Activated naive CD8-positive, alpha-beta T cell treated with anti-CD3 and anti-CD28 coated beads, Interleukin-2, amount 10 ng/mL, durations not matched to agents 7 days and 5 days (primary cell): ENCODE results near the gene WNT5B. TPM values are rescaled to one million over a fixed set of nuclear protein-coding genes. Genes with fewer than 3 reads are reported as not detected.

Experiments
- ATAC-seq: fragments of 150-1000 bp; cut with Tn5 transposase; one replicate; pipeline ENCODE4 v1.10.0; 2021; ENCODE audit warnings: low read depth, moderate library complexity
- POLR2A ChIA-PET: fragments of 350-600 bp; sonication (Branson Sonifier 250); formaldehyde crosslinking; loops from one replicate; lab custom pipeline; 2021; ENCODE audit warnings: antibody characterized with exemption; lab: Charles Lee
- DNase-seq: peaks from one replicate; pipeline ENCODE4 v3.0.0; 2021
- H3K27ac Mint-ChIP-seq: one replicate; pipeline ENCODE4 v1.8.0; 2022; ENCODE audit warnings: mild to moderate bottlenecking, mixed read lengths
- H3K27me3 Mint-ChIP-seq: one replicate; pipeline ENCODE4 v1.8.0; 2022; ENCODE audit warnings: mild to moderate bottlenecking, moderate library complexity, mixed read lengths
- H3K36me3 Mint-ChIP-seq: one replicate; pipeline ENCODE4 v1.8.0; 2021; ENCODE audit warnings: mild to moderate bottlenecking, mixed read lengths
- H3K4me1 Mint-ChIP-seq: one replicate; pipeline ENCODE4 v1.8.0; 2021; ENCODE audit warnings: mixed read lengths
- H3K4me3 Mint-ChIP-seq: one replicate; pipeline ENCODE4 v1.8.0; 2022; ENCODE audit warnings: mild to moderate bottlenecking, moderate library complexity, mixed read lengths
- H3K9me3 Mint-ChIP-seq: one replicate; pipeline ENCODE4 v1.8.0; 2021; ENCODE audit warnings: mixed read lengths
- total RNA-seq, 2 experiments: library from RNA; stranded (reverse); gene quantifications; one replicate each; pipeline ENCODE4 v1.2.3, GENCODE V29; 2021

The WNT5B gene
- total RNA-seq, 2 experiments from 2014 or later = not detected

DNA sequence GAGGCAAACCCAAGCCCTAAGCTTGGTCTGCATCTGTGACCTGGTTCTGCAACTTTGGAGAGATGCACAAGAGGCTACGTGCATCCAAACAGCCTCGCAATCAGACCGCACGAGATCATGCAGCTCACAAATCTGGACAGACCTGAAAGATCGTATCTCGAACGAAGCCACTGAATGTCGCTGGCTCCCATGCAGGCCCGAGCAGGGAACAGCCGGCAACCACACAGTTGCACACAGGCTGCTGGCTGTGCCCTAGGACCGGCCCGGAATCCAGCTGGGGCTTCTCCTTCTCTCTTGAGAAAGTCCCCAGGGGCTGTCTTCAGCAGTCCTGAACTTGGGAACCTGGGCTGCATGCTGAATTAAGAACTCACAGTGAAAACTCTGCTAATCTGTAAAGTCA lies 27.9 kb downstream of the WNT5B start:
- no peak overlapping the region for H3K4me3 Mint-ChIP-seq
- no peaks in the 10 kb centered on the region for H3K36me3 Mint-ChIP-seq
- POLR2A ChIA-PET = interaction anchor here (1.5 kb wide), 1 partner anchor 34 kb away, joined by 3 read pairs; the partner anchor contains the start of gene ADIPOR2
- ATAC-seq (no peak), DNase-seq (no peak)
- peaks cover 8% of the 10 kb centered on the region for H3K27me3 Mint-ChIP-seq
- no peaks in the 10 kb centered on the region for H3K9me3 Mint-ChIP-seq
- H3K4me1 Mint-ChIP-seq = peaks cover 3% of the 10 kb centered on the region
- H3K27ac Mint-ChIP-seq = no peak overlapping the region

DNA sequence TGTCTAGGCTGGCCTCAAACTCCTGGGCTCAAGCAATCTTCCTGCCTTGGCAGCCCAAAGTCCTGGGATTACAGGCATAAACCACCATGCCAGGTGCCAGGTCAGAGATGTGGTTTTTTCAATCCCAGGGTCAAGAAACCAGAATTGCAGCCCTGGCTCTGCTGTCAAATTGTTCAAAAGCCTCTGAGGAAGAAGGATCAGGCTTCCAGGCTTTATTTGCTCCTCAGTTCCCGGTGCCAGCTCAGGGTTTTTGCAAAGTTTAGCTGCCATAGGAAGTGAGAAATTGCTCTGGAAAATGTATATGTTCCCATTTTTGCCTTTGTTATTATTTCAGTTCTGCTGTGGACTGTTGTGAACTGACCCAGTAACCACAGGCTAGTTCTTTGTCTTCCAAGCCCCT lies 28.7 kb downstream of the WNT5B start:
- Mint-ChIP-seq H3K27ac (no peak overlapping the region), H3K9me3 (no peaks in the 10 kb centered on the region), H3K4me1 (peaks cover 3% of the 10 kb centered on the region), H3K27me3 (peaks cover 4% of the 10 kb centered on the region), H3K36me3 (no peaks in the 10 kb centered on the region), H3K4me3 (no peak overlapping the region)
- DNase-seq (no peak), ATAC-seq (no peak)
- POLR2A ChIA-PET = no interaction called here

DNA sequence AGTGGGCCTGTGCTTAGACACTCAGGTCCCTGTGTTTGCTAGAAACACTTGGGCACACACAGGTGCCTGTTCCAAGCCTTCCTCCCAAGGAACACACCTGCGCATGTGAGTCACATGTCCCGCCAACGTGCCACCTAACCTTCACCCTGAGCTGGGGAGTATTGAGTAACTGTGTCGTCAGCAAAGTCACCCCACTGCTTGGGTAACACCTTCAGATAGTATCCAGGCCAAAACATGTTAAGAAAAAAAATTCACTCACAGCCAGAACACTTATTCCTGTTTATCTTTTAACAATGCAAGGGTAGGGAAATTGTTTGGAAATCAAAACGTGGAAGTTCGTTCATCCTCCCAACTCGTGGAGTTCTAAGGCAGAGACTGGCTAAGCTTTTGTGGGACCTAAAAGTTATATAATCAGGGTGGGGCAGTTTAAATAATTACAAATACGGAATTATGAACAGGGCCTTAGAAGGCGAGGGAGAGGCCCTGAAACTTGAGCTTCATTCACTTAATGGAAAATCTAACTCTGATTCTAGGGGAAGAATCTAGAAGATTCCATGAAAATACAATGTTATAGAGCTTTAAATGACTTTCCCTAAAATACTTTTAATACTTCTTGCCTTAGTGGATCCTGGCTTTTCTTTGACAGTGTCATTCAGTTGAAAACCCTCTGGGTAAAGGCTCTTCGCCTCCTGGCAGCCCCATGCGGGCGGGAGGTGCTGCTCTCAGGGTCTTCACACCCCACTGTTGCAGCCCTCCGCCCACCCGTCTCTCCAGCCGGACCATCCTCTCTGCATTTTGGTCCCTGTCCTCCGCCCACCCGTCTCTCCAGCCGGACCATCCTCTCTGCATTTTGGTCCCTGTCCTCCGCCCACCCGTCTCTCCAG lies 31.5 kb downstream of the WNT5B start:
- H3K27ac Mint-ChIP-seq = peak overlapping the region; percentile 23
- H3K36me3 Mint-ChIP-seq = peaks cover 3% of the 10 kb centered on the region
- H3K4me1 Mint-ChIP-seq = peaks cover 16% of the 10 kb centered on the region
- POLR2A ChIA-PET = interaction anchor here (1.0 kb wide), 1 partner anchor 27 kb away, joined by 4 read pairs; no protein-coding TSS in a partner anchor
- DNase-seq = peak; percentile 38
- H3K9me3 Mint-ChIP-seq = peaks cover 3% of the 10 kb centered on the region
- no peak overlapping the region for H3K4me3 Mint-ChIP-seq
- no peaks in the 10 kb centered on the region for H3K27me3 Mint-ChIP-seq
- ATAC-seq = no peak

DNA sequence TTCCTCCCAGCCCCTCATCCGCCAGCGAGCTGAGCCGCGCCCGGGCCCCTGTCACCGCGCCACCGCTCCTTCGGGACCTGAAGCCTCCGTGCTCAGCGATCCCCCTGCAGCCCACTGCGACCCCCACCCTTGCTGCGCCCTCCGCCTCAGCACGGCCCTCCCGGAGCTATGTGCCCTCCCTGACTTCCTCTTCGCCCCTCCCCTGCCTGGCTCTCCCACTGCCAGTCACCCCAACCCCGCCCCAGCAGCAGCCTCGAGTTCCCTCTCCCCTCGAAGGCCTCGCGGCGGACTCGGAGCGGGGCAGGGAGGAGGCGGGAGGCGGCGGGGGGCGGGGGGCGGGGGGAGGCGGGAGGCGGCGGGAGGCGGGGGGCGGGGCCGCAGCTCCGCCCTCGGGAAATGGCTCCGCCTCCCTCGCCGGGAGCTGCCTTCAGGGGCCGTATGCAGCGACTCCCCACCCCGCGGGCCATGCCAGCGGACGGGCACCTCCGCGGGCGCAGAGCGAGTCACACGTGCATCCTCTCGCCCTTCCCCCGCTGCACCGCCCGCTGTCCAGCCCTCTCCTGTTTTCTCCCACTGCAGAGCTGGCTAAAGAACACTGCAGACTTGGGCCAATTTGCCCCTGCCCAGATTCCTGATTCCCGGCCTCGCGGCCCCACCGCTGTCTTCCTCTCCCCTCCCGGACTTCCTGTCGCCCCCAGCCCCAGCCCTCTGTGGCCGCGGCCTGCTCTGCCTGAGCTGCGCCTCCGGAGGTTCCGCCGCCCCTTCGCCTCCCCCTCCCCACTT lies 32.7 kb downstream of the WNT5B start:
- POLR2A ChIA-PET = interaction anchor here (0.8 to 1.5 kb wide), 6 partner anchors 27 to 343 kb away, joined by 3 to 9 read pairs (median 6); partner anchors contain the start of genes ADIPOR2 and DCP1B
- Mint-ChIP-seq H3K4me1 (peaks cover 23% of the 10 kb centered on the region), H3K27ac (peak overlapping the region; percentile 87), H3K4me3 (peak overlapping the region; percentile 81), H3K27me3 (no peaks in the 10 kb centered on the region), H3K9me3 (peaks cover 3% of the 10 kb centered on the region), H3K36me3 (peaks cover 3% of the 10 kb centered on the region)
- peak; percentile 91 for DNase-seq
- peak; percentile 92 for ATAC-seq

DNA sequence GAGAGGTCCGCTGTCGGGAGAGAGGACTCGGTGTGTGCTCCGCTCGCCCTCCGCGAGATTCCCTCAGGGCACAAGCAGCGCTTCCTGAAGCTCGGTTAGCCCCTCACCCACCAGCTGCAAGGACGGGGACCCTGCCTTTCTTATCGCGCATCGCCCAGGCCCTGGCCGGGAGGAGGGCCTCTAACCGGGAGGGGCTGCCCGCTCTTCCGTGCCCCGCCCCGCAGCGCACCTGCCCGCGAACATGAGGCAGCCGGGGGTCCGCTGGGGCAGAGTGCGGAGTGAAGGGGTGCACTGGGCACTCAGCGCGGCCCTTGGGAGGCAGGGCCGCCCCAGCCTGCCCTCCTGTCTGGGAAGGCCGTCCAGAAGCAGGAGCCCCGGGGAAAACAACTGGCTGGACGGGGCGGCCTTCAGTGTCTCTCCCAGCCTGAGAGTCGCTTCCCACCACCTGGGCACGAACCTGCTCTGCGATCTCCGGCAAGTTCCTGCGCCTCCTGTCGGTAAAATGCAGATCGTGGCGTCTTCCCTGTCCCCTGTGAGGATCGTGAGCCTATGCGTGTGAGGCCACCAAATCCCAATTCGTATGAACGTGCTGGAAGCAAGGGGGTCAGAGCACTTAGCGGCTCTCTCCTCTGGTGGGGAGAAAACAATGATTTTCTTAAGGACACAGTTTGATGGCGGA lies 33.9 kb downstream of the WNT5B start:
- no peaks in the 10 kb centered on the region for H3K27me3 Mint-ChIP-seq
- DNase-seq (peak; percentile 51), ATAC-seq (no peak)
- H3K9me3 Mint-ChIP-seq = peaks cover 3% of the 10 kb centered on the region
- peak overlapping the region; percentile 78 for H3K27ac Mint-ChIP-seq
- peak overlapping the region; percentile 73 for H3K4me3 Mint-ChIP-seq
- POLR2A ChIA-PET = interaction anchor here (1.3 to 1.5 kb wide), 4 partner anchors 26 to 253 kb away, joined by 3 to 9 read pairs (median 6); partner anchors contain the start of gene ADIPOR2
- H3K4me1 Mint-ChIP-seq = peaks cover 31% of the 10 kb centered on the region
- H3K36me3 Mint-ChIP-seq = peaks cover 7% of the 10 kb centered on the region

DNA sequence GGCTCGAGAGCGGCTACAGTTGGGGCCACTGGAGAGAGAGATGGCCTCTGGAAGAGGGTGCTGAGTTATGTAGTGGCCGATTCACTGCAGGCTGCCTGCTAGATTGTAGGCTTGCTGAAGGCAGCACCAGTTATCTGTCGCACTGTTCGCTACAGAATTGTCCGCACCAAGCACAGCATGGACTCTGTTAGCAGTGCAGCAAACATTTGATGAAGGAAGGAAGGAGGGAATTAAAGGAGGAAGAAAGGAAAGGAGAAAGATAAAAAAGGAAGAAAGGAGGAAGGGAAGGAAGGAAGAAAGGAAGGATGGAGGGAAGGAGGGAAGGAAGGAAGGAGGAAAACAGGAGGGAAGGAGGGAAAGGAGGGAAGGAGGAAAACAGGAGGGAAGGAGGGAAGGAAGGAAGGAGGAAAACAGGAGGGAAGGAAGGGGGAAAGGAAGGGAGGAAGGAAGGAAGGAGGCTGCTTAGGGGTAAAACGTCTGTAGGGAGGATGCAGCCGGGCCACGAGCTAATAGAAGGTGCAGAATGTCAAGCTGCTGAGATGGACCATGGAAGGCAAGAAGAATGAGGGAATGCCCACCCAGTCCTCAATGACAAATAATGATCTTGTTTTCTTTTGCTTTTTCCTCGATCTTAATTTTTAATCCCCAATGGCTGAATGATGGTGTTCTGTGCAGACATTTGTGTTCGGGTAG lies 34.6 kb downstream of the WNT5B start:
- H3K9me3 Mint-ChIP-seq = peaks cover 3% of the 10 kb centered on the region
- ATAC-seq (no peak), DNase-seq (no peak)
- H3K4me3 Mint-ChIP-seq = peak overlapping the region; percentile 73
- POLR2A ChIA-PET = no interaction called here
- peaks cover 34% of the 10 kb centered on the region for H3K4me1 Mint-ChIP-seq
- peaks cover 8% of the 10 kb centered on the region for H3K36me3 Mint-ChIP-seq
- peak overlapping the region; percentile 78 for H3K27ac Mint-ChIP-seq
- no peaks in the 10 kb centered on the region for H3K27me3 Mint-ChIP-seq

DNA sequence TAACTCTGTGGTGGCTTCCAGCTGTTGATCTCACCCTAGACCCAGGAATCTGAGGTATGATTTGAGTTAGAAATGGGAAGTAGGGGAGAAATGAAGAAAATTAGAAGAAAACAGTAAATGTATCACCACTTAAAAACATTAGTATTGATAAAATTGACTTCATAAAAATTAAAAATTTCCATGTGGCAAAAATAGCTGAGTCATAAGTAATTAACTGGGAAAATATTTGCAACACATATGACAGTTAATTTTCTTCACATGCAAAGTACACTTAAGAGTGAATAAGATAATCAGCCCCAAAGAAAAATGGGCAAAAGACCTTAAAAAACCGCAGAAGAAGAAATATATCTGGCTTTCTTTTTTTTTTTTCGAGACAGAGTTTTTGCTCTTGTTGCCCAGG lies 36.3 kb downstream of the WNT5B start:
- Mint-ChIP-seq H3K9me3 (peaks cover 3% of the 10 kb centered on the region), H3K27ac (no peak overlapping the region)
- POLR2A ChIA-PET = interaction anchor here (0.8 kb wide), 1 partner anchor 31 kb away, joined by 5 read pairs; no protein-coding TSS in a partner anchor

DNA sequence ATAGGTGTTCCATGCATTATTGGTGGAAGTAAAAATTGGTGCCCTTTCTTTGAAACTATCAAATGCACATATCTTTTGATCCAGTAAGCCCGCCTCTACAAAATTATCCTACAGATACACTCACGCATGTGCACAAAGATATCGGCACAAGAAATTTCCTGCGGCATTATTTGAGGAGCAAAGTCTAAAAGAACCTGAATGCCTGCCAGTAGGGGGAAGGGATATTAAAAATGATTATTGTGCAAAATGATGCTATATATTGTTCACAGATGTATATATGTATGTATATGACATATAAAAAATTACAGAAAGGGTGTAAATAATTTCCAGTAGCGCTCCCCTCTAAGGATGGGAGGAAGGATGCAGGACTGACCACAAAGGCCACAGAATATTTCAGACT lies 37.2 kb downstream of the WNT5B start:
- Mint-ChIP-seq H3K27me3 (no peaks in the 10 kb centered on the region), H3K4me3 (peak overlapping the region; percentile 23), H3K27ac (peak overlapping the region; percentile 12), H3K4me1 (peaks cover 42% of the 10 kb centered on the region), H3K36me3 (peaks cover 8% of the 10 kb centered on the region), H3K9me3 (peaks cover 3% of the 10 kb centered on the region)
- POLR2A ChIA-PET = interaction anchor here (2.6 kb wide), 1 partner anchor 25 kb away, joined by 13 read pairs; the partner anchor contains the start of gene ADIPOR2
- DNase-seq (no peak), ATAC-seq (no peak)

More for the DNA sequence above, 36.3 kb downstream of the WNT5B start:
- no peak for ATAC-seq
- no peak for DNase-seq
- Mint-ChIP-seq H3K4me1 (peaks cover 42% of the 10 kb centered on the region), H3K36me3 (peaks cover 8% of the 10 kb centered on the region), H3K4me3 (no peak overlapping the region), H3K27me3 (no peaks in the 10 kb centered on the region)

DNA sequence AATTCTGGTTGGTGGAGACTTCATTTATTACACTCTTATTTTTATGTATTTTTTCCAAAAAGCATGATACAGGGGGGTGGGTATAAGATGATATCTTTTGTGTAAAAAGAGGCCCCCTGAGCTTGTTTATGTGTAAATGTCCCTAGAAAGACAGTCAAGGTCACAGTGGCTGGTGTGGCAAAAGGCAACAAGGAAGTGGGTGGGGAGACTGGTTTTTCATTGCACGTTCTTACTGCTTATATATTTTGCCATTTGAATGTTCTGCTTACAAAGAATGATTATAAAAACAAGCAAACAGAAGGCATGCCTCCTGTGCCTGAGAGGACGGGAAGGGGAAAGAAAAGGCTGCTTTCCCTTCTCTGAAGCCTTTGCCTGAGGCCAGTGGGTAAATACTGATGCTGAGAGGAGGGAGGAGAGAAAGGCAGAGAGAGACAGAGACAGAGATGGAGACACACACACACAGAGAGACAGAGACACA lies 37.7 kb downstream of the WNT5B start:
- no peak for ATAC-seq
- peak overlapping the region; percentile 70 for H3K4me3 Mint-ChIP-seq
- peaks cover 42% of the 10 kb centered on the region for H3K4me1 Mint-ChIP-seq

DNA sequence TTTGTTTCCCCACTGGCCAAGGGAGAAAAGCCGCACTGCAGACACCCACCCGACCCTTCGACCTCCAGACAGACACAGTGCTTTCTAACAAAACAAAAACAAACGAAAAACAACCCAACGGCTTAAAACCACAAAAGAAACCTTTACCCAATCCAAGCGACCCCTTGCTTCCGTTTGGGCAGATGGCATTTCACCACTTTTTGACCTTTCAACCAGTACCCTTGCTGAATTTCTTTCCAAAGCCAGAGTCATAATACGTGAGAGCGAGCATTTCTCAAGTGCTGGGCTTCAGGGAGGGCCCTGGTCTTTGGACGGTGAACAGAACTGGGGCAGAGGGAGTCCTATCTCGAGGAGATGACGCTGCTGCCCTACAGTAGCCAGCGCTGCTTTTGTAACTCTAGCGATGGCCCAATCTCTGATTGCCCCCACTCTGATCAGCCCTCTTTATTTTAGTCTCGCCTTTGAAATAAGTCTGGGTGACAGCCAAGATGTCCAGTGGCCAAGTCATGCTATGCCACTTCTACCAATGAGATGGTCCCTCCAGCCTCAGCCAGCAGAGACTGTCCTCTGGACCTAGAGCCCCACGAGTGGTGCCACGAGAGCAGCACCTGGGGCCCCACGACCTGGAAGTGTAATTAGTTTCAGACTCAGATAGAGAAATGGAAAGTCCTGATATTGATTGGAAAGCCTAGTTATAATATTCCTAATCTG lies 40.0 kb downstream of the WNT5B start:
- H3K9me3 Mint-ChIP-seq = peaks cover 1% of the 10 kb centered on the region
- ATAC-seq (no peak), DNase-seq (no peak)
- peaks cover 35% of the 10 kb centered on the region for H3K4me1 Mint-ChIP-seq
- peak overlapping the region; percentile 10 for H3K27ac Mint-ChIP-seq
- POLR2A ChIA-PET = interaction anchor here (2.6 kb wide), 1 partner anchor 22 kb away, joined by 13 read pairs; the partner anchor contains the start of gene ADIPOR2
- peak overlapping the region; percentile 29 for H3K4me3 Mint-ChIP-seq
- no peaks in the 10 kb centered on the region for H3K27me3 Mint-ChIP-seq
- H3K36me3 Mint-ChIP-seq = peaks cover 6% of the 10 kb centered on the region

More for the DNA sequence above, 37.7 kb downstream of the WNT5B start:
- Mint-ChIP-seq H3K36me3 (peaks cover 8% of the 10 kb centered on the region), H3K27ac (peak overlapping the region; percentile 88), H3K27me3 (no peaks in the 10 kb centered on the region), H3K9me3 (peaks cover 4% of the 10 kb centered on the region)
- POLR2A ChIA-PET = interaction anchor here (0.6 to 2.6 kb wide), 3 partner anchors 16 to 1149 kb away, joined by 3 to 13 read pairs (median 5); partner anchors contain the start of gene ADIPOR2
- DNase-seq = no peak

DNA sequence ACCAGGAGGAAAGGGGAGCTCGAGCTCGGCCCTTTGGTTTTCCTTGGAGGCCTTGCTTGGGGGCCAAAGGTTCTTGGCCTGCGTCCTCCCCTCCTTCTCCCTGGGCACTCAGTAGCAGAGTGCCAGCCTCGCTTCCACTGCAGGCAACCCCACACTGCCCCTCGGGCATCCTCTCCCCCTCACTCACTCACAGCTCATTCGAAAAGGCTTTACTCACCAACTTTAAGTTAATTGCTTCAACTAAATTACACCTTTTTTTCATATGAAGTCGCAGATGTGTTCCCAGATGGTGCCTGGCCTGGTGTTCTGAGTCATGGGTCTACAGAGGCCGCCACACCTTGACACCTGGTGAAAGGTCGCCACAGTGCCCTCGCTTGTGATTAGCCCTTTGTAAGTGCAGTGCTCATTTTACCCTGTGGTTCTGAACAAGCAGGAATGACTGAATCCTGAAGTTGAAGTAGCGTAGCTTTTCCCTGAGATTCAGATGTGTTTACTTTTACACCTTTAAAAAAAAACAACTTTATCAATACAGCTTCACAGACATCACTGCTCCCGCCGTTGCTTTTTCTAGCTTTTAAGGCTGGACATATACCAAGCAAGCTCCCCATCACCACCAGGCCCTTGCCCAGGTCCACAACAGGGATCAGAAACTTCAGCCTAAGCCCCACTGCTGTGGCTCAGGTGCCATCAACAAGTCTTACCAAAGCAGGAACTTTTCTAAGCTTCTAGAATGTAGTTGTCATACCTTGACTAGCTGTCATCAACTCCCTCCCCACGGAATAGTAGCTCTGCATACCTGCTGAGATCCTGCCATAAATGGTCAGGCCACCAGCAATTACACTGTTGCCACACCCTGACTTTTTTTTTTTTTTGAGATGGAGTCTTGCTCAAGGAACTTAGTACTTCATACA lies 41.6 kb downstream of the WNT5B start:
- ATAC-seq (no peak), DNase-seq (no peak)
- no peak overlapping the region for H3K27ac Mint-ChIP-seq
- POLR2A ChIA-PET = no interaction called here
- no peaks in the 10 kb centered on the region for H3K27me3 Mint-ChIP-seq
- H3K4me1 Mint-ChIP-seq = peaks cover 28% of the 10 kb centered on the region
- H3K4me3 Mint-ChIP-seq = no peak overlapping the region
- H3K36me3 Mint-ChIP-seq = peaks cover 6% of the 10 kb centered on the region
- H3K9me3 Mint-ChIP-seq = peaks cover 1% of the 10 kb centered on the region
